HEK293 (cell line): Measurements from ENCODE around the gene PTPRG.

Source experiments
- GLIS1 ChIP-seq: fragments of 450-650 bp; formaldehyde crosslinking; IDR thresholded peaks from 2 replicates; pipeline ENCODE4 v1.5.1; 2016; ENCODE audit warnings: missing biosample characterization, missing genetic modification characterization
- YY1 ChIP-seq: fragments of 450-650 bp; formaldehyde crosslinking; IDR thresholded peaks from 2 replicates; pipeline ENCODE4 v1.5.1; 2018; ENCODE audit warnings: missing biosample characterization, missing genetic modification characterization
- ZFP3 ChIP-seq: fragments of 450-650 bp; formaldehyde crosslinking; IDR thresholded peaks from 2 replicates; pipeline ENCODE4 v1.5.1; 2016; ENCODE audit warnings: low read depth, missing biosample characterization, missing genetic modification characterization
- ZNF140 ChIP-seq: fragments of 450-650 bp; formaldehyde crosslinking; IDR thresholded peaks from 2 replicates; pipeline ENCODE4 v1.5.1; 2016; ENCODE audit warnings: missing biosample characterization, missing genetic modification characterization
- ZNF473 ChIP-seq: fragments of 450-650 bp; formaldehyde crosslinking; IDR thresholded peaks from 2 replicates; pipeline ENCODE4 v1.5.1; 2017; ENCODE audit warnings: missing biosample characterization, missing genetic modification characterization
- ZNF501 ChIP-seq: fragments of 450-650 bp; formaldehyde crosslinking; IDR thresholded peaks from 2 replicates; pipeline ENCODE4 v1.5.1; 2016; ENCODE audit warnings: missing biosample characterization, missing genetic modification characterization
- ZNF830 ChIP-seq: fragments of 450-650 bp; IDR thresholded peaks from 2 replicates; pipeline ENCODE4 v1.5.0; 2018; ENCODE audit warnings: missing biosample characterization, missing genetic modification characterization, low read depth, mild to moderate bottlenecking, moderate library complexity
- ZSCAN30 ChIP-seq: fragments of 450-650 bp; IDR thresholded peaks from 2 replicates; pipeline ENCODE4 v1.5.1; 2018; ENCODE audit warnings: missing biosample characterization, mild to moderate bottlenecking, missing genetic modification characterization, moderate library complexity
- TF ChIP-seq, protein P1 (sequence below): fragments of 450-650 bp; formaldehyde crosslinking; IDR thresholded peaks from 2 replicates; pipeline ENCODE4 v1.5.1; 2016; ENCODE audit warnings: missing biosample characterization, missing genetic modification characterization
- TF ChIP-seq, protein P2 (sequence below): fragments of 450-650 bp; formaldehyde crosslinking; IDR thresholded peaks from 2 replicates; pipeline ENCODE4 v1.5.1; 2016; ENCODE audit warnings: missing biosample characterization, missing genetic modification characterization
- TF ChIP-seq, protein P3 (sequence below): fragments of 450-650 bp; formaldehyde crosslinking; IDR thresholded peaks from 2 replicates; pipeline ENCODE4 v1.5.1; 2016; ENCODE audit warnings: missing biosample characterization, missing genetic modification characterization
- TF ChIP-seq, protein P4 (sequence below): IDR thresholded peaks from 2 replicates; pipeline ENCODE4 v1.6.1; 2011; ENCODE audit warnings: mild to moderate bottlenecking, low read depth, low read length, borderline replicate concordance

DNA sequence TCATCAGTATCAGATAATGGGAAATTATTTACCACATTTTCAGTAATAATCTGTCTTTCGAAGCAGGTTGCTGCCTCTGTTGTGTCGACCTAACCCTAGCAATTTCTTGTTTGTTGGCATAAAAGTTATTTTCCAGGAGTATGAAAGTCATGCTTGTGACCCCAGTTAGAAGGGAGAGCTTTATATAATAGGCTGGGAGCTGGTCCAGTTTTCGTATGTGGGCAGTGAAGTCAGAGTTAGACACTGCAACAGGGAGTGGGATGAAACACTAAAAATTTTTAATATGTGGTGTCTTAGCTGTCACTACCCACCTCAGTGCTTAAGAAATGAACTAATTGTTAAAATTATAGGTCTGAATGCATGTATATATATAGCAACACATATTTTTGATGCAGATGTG is 463.5 kb downstream of the PTPRG start:
- TF ChIP-seq ZNF830 (tag by site-specific recombination) (no peak), ZSCAN30 (no peak), YY1 (no peak), ZNF473 (tag by site-specific recombination) (no peak), GLIS1 (tag by site-specific recombination) (no peak), ZNF140 (tag by site-specific recombination) (no peak), ZNF501 (tag by site-specific recombination) (no peak), ZFP3 (no peak)
- TF ChIP-seq, protein P1, sequence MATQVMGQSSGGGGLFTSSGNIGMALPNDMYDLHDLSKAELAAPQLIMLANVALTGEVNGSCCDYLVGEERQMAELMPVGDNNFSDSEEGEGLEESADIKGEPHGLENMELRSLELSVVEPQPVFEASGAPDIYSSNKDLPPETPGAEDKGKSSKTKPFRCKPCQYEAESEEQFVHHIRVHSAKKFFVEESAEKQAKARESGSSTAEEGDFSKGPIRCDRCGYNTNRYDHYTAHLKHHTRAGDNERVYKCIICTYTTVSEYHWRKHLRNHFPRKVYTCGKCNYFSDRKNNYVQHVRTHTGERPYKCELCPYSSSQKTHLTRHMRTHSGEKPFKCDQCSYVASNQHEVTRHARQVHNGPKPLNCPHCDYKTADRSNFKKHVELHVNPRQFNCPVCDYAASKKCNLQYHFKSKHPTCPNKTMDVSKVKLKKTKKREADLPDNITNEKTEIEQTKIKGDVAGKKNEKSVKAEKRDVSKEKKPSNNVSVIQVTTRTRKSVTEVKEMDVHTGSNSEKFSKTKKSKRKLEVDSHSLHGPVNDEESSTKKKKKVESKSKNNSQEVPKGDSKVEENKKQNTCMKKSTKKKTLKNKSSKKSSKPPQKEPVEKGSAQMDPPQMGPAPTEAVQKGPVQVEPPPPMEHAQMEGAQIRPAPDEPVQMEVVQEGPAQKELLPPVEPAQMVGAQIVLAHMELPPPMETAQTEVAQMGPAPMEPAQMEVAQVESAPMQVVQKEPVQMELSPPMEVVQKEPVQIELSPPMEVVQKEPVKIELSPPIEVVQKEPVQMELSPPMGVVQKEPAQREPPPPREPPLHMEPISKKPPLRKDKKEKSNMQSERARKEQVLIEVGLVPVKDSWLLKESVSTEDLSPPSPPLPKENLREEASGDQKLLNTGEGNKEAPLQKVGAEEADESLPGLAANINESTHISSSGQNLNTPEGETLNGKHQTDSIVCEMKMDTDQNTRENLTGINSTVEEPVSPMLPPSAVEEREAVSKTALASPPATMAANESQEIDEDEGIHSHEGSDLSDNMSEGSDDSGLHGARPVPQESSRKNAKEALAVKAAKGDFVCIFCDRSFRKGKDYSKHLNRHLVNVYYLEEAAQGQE, result no peak
- TF ChIP-seq, protein P2, sequence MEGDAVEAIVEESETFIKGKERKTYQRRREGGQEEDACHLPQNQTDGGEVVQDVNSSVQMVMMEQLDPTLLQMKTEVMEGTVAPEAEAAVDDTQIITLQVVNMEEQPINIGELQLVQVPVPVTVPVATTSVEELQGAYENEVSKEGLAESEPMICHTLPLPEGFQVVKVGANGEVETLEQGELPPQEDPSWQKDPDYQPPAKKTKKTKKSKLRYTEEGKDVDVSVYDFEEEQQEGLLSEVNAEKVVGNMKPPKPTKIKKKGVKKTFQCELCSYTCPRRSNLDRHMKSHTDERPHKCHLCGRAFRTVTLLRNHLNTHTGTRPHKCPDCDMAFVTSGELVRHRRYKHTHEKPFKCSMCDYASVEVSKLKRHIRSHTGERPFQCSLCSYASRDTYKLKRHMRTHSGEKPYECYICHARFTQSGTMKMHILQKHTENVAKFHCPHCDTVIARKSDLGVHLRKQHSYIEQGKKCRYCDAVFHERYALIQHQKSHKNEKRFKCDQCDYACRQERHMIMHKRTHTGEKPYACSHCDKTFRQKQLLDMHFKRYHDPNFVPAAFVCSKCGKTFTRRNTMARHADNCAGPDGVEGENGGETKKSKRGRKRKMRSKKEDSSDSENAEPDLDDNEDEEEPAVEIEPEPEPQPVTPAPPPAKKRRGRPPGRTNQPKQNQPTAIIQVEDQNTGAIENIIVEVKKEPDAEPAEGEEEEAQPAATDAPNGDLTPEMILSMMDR (tag by site-specific recombination), result no peak
- TF ChIP-seq, protein P3, sequence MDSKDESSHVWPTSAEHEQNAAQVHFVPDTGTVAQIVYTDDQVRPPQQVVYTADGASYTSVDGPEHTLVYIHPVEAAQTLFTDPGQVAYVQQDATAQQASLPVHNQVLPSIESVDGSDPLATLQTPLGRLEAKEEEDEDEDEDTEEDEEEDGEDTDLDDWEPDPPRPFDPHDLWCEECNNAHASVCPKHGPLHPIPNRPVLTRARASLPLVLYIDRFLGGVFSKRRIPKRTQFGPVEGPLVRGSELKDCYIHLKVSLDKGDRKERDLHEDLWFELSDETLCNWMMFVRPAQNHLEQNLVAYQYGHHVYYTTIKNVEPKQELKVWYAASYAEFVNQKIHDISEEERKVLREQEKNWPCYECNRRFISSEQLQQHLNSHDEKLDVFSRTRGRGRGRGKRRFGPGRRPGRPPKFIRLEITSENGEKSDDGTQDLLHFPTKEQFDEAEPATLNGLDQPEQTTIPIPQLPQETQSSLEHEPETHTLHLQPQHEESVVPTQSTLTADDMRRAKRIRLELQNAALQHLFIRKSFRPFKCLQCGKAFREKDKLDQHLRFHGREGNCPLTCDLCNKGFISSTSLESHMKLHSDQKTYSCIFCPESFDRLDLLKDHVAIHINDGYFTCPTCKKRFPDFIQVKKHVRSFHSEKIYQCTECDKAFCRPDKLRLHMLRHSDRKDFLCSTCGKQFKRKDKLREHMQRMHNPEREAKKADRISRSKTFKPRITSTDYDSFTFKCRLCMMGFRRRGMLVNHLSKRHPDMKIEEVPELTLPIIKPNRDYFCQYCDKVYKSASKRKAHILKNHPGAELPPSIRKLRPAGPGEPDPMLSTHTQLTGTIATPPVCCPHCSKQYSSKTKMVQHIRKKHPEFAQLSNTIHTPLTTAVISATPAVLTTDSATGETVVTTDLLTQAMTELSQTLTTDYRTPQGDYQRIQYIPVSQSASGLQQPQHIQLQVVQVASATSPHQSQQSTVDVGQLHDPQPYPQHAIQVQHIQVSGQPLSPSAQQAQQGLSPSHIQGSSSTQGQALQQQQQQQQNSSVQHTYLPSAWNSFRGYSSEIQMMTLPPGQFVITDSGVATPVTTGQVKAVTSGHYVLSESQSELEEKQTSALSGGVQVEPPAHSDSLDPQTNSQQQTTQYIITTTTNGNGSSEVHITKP, result no peak
- TF ChIP-seq, protein P4, sequence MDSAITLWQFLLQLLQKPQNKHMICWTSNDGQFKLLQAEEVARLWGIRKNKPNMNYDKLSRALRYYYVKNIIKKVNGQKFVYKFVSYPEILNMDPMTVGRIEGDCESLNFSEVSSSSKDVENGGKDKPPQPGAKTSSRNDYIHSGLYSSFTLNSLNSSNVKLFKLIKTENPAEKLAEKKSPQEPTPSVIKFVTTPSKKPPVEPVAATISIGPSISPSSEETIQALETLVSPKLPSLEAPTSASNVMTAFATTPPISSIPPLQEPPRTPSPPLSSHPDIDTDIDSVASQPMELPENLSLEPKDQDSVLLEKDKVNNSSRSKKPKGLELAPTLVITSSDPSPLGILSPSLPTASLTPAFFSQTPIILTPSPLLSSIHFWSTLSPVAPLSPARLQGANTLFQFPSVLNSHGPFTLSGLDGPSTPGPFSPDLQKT, result no peak
